Activated naive CD8-positive, alpha-beta T cell treated with anti-CD3 and anti-CD28 coated beads for 36 hours (primary cell): ENCODE data around the gene CST3. TPM values are rescaled to one million over a fixed set of nuclear protein-coding genes. Genes with fewer than 3 reads are reported as not detected.

Source experiments
- DNase-seq: peaks from one replicate; pipeline ENCODE4 v3.0.0; 2021
- H3K27ac Mint-ChIP-seq: one replicate; pipeline ENCODE4 v1.8.0; 2022; ENCODE audit warnings: mild to moderate bottlenecking, moderate library complexity, mixed read lengths
- H3K27me3 Mint-ChIP-seq: one replicate; pipeline ENCODE4 v1.8.0; 2022; ENCODE audit warnings: mild to moderate bottlenecking, mixed read lengths
- H3K36me3 Mint-ChIP-seq: one replicate; pipeline ENCODE4 v1.8.0; 2021; ENCODE audit warnings: mild to moderate bottlenecking, mixed read lengths
- H3K4me1 Mint-ChIP-seq: one replicate; pipeline ENCODE4 v1.8.0; 2021; ENCODE audit warnings: mixed read lengths
- H3K4me3 Mint-ChIP-seq: one replicate; pipeline ENCODE4 v1.8.0; 2022; ENCODE audit warnings: mild to moderate bottlenecking, moderate library complexity, mixed read lengths
- H3K9me3 Mint-ChIP-seq: one replicate; pipeline ENCODE4 v1.8.0; 2022; ENCODE audit warnings: mixed read lengths
- total RNA-seq, 2 experiments: library from RNA; stranded (reverse); gene quantifications; one replicate each; pipeline ENCODE4 v1.2.3, GENCODE V29; 2021

Gene CST3
- total RNA-seq, 2 experiments from 2014 or later: 0.54 to 0.62 TPM

GRCh38 chr20:23655491-23656211 is 17.9 kb upstream of the CST3 start:
- H3K9me3 Mint-ChIP-seq: no peaks in the 10 kb centered on the region
- no peak for DNase-seq
- H3K27me3 Mint-ChIP-seq: peaks cover 18% of the 10 kb centered on the region
- H3K27ac Mint-ChIP-seq: no peak overlapping the region
- H3K4me3 Mint-ChIP-seq: no peak overlapping the region
- H3K36me3 Mint-ChIP-seq: no peaks in the 10 kb centered on the region
- H3K4me1 Mint-ChIP-seq: no peaks in the 10 kb centered on the region

- H3K27ac Mint-ChIP-seq: no peak overlapping the region
- H3K9me3 Mint-ChIP-seq: no peaks in the 10 kb centered on the region
- no peaks in the 10 kb centered on the region for H3K4me1 Mint-ChIP-seq
- no peak overlapping the region for H3K4me3 Mint-ChIP-seq
- peaks cover 18% of the 10 kb centered on the region for H3K27me3 Mint-ChIP-seq
- DNase-seq: no peak
- H3K36me3 Mint-ChIP-seq: no peaks in the 10 kb centered on the region
Measured at GRCh38 chr20:23654717-23655116, 17.0 kb upstream of the CST3 start.

DNA sequence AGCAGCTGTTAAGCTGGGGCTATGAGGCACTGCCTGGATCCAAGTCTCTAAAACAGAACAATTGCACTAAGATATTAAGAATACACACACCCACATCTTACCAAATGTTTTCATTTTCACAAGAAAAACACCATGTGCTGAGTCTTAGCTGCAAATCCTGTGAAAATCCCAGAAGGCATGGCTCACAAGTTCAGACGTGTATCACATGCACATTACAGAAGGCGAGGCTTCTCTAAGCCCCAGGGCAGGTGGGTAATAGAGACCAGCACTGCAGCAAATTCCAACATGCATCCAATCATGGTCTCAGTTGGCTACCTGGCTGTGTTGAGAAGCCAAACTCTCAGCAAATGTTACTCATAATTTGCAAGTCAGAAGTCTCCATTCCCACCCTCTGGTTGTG is 16.2 kb upstream of the CST3 start:
- DNase-seq: no peak
- Mint-ChIP-seq H3K4me3 (no peak overlapping the region), H3K9me3 (no peaks in the 10 kb centered on the region), H3K27ac (no peak overlapping the region), H3K4me1 (no peaks in the 10 kb centered on the region), H3K36me3 (no peaks in the 10 kb centered on the region), H3K27me3 (peaks cover 18% of the 10 kb centered on the region)

DNA sequence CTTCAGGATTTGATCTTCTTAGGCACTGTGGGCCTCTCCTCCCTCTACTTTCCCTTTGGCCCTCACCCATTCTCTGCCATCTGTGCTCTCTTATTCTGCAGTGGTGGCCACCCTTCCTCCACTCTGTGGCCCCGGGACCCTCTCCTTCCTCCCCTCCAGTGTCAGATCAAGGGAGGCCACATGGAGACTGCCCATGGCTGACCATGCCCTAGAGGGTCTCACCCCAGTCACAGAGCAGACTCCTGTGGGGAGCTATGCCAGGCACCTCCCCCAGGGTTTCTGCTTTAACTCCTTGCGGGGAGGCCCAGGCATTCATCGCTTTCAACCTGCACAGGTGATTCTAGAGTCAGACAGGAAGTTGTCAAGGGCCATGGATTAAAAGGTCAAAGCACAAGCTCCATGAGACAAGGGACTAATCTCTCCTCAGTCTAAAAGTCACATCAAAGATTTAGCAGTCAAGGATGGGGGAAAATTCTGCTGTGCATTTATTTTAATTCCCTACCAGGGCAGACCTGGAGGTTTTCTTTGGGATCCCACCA is 15.7 kb upstream of the CST3 start:
- no peak for DNase-seq
- no peaks in the 10 kb centered on the region for H3K4me1 Mint-ChIP-seq
- H3K9me3 Mint-ChIP-seq: no peaks in the 10 kb centered on the region
- H3K27ac Mint-ChIP-seq: no peak overlapping the region
- H3K4me3 Mint-ChIP-seq: no peak overlapping the region
- H3K27me3 Mint-ChIP-seq: peaks cover 18% of the 10 kb centered on the region
- no peaks in the 10 kb centered on the region for H3K36me3 Mint-ChIP-seq

DNA sequence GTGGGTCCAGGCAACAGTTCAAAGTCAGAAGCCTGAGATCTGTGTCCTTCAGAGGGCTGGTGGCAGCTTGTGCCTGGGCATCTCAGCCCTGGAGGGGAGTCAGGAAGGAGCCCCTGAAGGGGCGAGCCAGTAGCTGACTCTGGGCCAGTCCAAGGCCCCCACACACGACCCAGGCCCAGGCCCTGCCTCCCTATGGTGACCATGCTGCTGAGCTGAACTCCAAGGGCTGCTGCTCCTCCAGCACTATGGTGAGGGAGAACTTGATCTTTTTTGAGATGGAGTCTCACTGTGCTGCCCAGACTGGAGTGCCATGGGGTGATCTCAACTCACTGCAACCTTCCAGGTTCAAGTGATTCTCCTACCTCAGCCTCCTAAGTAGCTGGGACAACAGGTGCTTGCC is 15.2 kb upstream of the CST3 start:
- H3K4me1 Mint-ChIP-seq: no peaks in the 10 kb centered on the region
- no peaks in the 10 kb centered on the region for H3K9me3 Mint-ChIP-seq

GRCh38 chr20:23652371-23652770 is 14.6 kb upstream of the CST3 start:
- no peaks in the 10 kb centered on the region for H3K4me1 Mint-ChIP-seq
- peaks cover 18% of the 10 kb centered on the region for H3K27me3 Mint-ChIP-seq
- no peaks in the 10 kb centered on the region for H3K9me3 Mint-ChIP-seq
- no peaks in the 10 kb centered on the region for H3K36me3 Mint-ChIP-seq
- no peak overlapping the region for H3K4me3 Mint-ChIP-seq
- H3K27ac Mint-ChIP-seq: no peak overlapping the region
- DNase-seq: no peak

More for the DNA sequence above, 15.2 kb upstream of the CST3 start:
- H3K4me3 Mint-ChIP-seq: no peak overlapping the region
- no peak for DNase-seq
- H3K36me3 Mint-ChIP-seq: no peaks in the 10 kb centered on the region
- peaks cover 18% of the 10 kb centered on the region for H3K27me3 Mint-ChIP-seq
- H3K27ac Mint-ChIP-seq: no peak overlapping the region

DNA sequence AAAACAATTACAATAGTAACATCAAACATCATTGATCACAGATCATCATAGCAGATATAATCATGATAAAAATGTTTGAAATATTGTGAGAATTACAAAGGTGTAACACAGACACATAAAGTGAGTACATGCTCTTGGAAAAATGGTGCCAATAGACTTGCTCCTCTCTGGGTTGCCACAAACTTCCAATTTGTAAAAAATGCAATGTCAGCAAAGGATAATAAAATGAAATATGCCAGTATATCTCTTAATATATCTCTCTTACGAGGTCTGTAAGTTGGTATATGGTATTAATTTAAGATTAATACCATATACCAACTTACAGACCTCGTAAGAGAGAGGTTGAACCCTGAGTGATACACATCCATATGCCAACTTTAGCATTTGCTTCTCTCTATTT is 13.4 kb upstream of the CST3 start:
- no peaks in the 10 kb centered on the region for H3K9me3 Mint-ChIP-seq
- no peaks in the 10 kb centered on the region for H3K36me3 Mint-ChIP-seq
- H3K4me1 Mint-ChIP-seq: no peaks in the 10 kb centered on the region
- H3K27ac Mint-ChIP-seq: no peak overlapping the region
- no peak overlapping the region for H3K4me3 Mint-ChIP-seq
- DNase-seq: no peak
- H3K27me3 Mint-ChIP-seq: peaks cover 14% of the 10 kb centered on the region

GRCh38 chr20:23649830-23650417 is 12.2 kb upstream of the CST3 start:
- H3K4me1 Mint-ChIP-seq: no peaks in the 10 kb centered on the region
- H3K27me3 Mint-ChIP-seq: peaks cover 5% of the 10 kb centered on the region
- H3K27ac Mint-ChIP-seq: no peak overlapping the region
- no peak overlapping the region for H3K4me3 Mint-ChIP-seq
- H3K36me3 Mint-ChIP-seq: no peaks in the 10 kb centered on the region
- H3K9me3 Mint-ChIP-seq: no peaks in the 10 kb centered on the region
- no peak for DNase-seq

- no peak overlapping the region for H3K27ac Mint-ChIP-seq
- DNase-seq: no peak
- H3K4me3 Mint-ChIP-seq: no peak overlapping the region
- H3K36me3 Mint-ChIP-seq: no peaks in the 10 kb centered on the region
- H3K27me3 Mint-ChIP-seq: peaks cover under 1% of the 10 kb centered on the region
- H3K9me3 Mint-ChIP-seq: no peaks in the 10 kb centered on the region
- H3K4me1 Mint-ChIP-seq: no peaks in the 10 kb centered on the region
Measured at GRCh38 chr20:23649242-23649641, 11.5 kb upstream of the CST3 start.

- H3K4me3 Mint-ChIP-seq: no peak overlapping the region
- H3K27me3 Mint-ChIP-seq: no peaks in the 10 kb centered on the region
- no peaks in the 10 kb centered on the region for H3K9me3 Mint-ChIP-seq
- H3K27ac Mint-ChIP-seq: no peak overlapping the region
- no peaks in the 10 kb centered on the region for H3K36me3 Mint-ChIP-seq
- H3K4me1 Mint-ChIP-seq: no peaks in the 10 kb centered on the region
- no peak for DNase-seq
Measured at GRCh38 chr20:23647346-23647745, 9.6 kb upstream of the CST3 start.

GRCh38 chr20:23646106-23646873 is 8.5 kb upstream of the CST3 start:
- no peaks in the 10 kb centered on the region for H3K27me3 Mint-ChIP-seq
- no peak for DNase-seq
- no peak overlapping the region for H3K4me3 Mint-ChIP-seq
- no peak overlapping the region for H3K27ac Mint-ChIP-seq
- H3K36me3 Mint-ChIP-seq: no peaks in the 10 kb centered on the region
- no peaks in the 10 kb centered on the region for H3K4me1 Mint-ChIP-seq
- no peaks in the 10 kb centered on the region for H3K9me3 Mint-ChIP-seq

- Mint-ChIP-seq H3K4me3 (no peak overlapping the region), H3K27ac (no peak overlapping the region), H3K9me3 (no peaks in the 10 kb centered on the region), H3K36me3 (no peaks in the 10 kb centered on the region), H3K27me3 (no peaks in the 10 kb centered on the region), H3K4me1 (no peaks in the 10 kb centered on the region)
- no peak for DNase-seq
Measured at GRCh38 chr20:23645575-23645974, 7.8 kb upstream of the CST3 start.

GRCh38 chr20:23644164-23644563 is 6.4 kb upstream of the CST3 start:
- H3K4me3 Mint-ChIP-seq: no peak overlapping the region
- H3K27ac Mint-ChIP-seq: no peak overlapping the region
- no peaks in the 10 kb centered on the region for H3K4me1 Mint-ChIP-seq
- H3K36me3 Mint-ChIP-seq: no peaks in the 10 kb centered on the region
- DNase-seq: no peak
- H3K9me3 Mint-ChIP-seq: no peaks in the 10 kb centered on the region
- peaks cover 7% of the 10 kb centered on the region for H3K27me3 Mint-ChIP-seq

DNA sequence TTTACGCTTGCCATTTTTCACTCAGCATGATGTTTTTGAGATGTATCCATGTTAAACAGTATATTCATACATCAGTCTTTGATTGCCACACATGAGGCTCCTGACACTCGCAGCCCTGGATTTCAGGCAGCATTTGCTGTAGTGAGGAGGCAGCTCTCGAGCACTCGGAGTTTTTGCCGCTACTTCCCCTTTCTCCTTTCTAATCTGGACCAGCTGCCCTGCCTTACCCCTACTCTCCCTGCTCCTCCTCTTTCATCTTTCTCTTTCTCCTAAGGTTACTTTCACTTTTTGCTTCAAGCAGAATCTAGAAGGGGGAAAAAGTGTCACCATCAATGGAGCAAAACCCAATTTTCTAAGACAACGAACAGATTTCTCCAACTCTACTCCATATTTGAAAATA is 5.9 kb upstream of the CST3 start:
- Mint-ChIP-seq H3K4me3 (no peak overlapping the region), H3K36me3 (no peaks in the 10 kb centered on the region), H3K4me1 (no peaks in the 10 kb centered on the region), H3K27me3 (peaks cover 10% of the 10 kb centered on the region), H3K9me3 (no peaks in the 10 kb centered on the region), H3K27ac (no peak overlapping the region)
- no peak for DNase-seq

- Mint-ChIP-seq H3K27me3 (peaks cover 15% of the 10 kb centered on the region), H3K36me3 (no peaks in the 10 kb centered on the region), H3K4me3 (no peak overlapping the region), H3K4me1 (peaks cover under 1% of the 10 kb centered on the region), H3K9me3 (no peaks in the 10 kb centered on the region), H3K27ac (no peak overlapping the region)
- no peak for DNase-seq
Measured at GRCh38 chr20:23641936-23642751, 4.4 kb upstream of the CST3 start.
